ENCODE measurements around the gene CTTNBP2.

Gene CTTNBP2

DNA sequence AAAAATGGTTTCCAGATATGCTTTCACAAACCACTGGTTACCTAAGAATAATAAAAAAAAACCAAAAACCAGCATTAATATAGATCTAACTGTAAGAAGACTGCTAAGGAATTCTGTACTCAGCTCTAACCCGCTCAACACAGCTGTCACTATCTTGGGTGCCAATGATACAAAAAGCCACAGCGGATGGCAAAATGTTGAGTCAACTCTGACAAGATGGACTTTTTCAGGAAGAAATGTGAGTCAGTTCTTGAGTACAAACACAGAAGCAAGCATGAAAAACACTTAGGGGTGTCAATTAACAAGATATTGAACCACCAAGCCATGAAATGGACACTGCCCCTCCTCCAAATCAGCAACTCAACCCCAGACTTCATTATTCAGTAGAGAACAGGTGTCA lies 55.0 kb downstream of the CTTNBP2 start:
- Histone ChIP-seq H3K36me3 (ENCODE audit: low read length) (no peaks in the 10 kb centered on the region), H4K20me1 (ENCODE audit: low read depth, low read length) (no peaks in the 10 kb centered on the region), H3K79me2 (ENCODE audit: insufficient read depth, low read length) (no peaks in the 10 kb centered on the region), H3K27ac (ENCODE audit: low read depth, low read length) (no peak overlapping the region), H3K27me3 (ENCODE audit: low read length) (no peaks in the 10 kb centered on the region), H3F3A (ENCODE audit: insufficient read depth) (no peaks in the 10 kb centered on the region), H3K9me3 (ENCODE audit: insufficient read depth, low read length) (no peaks in the 10 kb centered on the region), H3K4me3 (ENCODE audit: insufficient read depth, low read length, poor library complexity, severe bottlenecking) (no peak overlapping the region), H3K4me2 (ENCODE audit: low read depth, low read length, poor library complexity, severe bottlenecking) (no peak overlapping the region), H3K9me2 (replicated peaks; ENCODE audit: insufficient read depth, low read length) (no peaks in the 10 kb centered on the region; the same call in 1 of the 2 replicates), H3K9ac (ENCODE audit: low read length) (no peak overlapping the region), H2AFZ (ENCODE audit: low read depth, low read length, severe bottlenecking) (no peak overlapping the region)
- TF ChIP-seq, protein P1, sequence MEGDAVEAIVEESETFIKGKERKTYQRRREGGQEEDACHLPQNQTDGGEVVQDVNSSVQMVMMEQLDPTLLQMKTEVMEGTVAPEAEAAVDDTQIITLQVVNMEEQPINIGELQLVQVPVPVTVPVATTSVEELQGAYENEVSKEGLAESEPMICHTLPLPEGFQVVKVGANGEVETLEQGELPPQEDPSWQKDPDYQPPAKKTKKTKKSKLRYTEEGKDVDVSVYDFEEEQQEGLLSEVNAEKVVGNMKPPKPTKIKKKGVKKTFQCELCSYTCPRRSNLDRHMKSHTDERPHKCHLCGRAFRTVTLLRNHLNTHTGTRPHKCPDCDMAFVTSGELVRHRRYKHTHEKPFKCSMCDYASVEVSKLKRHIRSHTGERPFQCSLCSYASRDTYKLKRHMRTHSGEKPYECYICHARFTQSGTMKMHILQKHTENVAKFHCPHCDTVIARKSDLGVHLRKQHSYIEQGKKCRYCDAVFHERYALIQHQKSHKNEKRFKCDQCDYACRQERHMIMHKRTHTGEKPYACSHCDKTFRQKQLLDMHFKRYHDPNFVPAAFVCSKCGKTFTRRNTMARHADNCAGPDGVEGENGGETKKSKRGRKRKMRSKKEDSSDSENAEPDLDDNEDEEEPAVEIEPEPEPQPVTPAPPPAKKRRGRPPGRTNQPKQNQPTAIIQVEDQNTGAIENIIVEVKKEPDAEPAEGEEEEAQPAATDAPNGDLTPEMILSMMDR (IDR thresholded peaks at IDR 0.05; ENCODE audit: insufficient read depth, low read length, poor library complexity, severe bottlenecking), result no peak

DNA sequence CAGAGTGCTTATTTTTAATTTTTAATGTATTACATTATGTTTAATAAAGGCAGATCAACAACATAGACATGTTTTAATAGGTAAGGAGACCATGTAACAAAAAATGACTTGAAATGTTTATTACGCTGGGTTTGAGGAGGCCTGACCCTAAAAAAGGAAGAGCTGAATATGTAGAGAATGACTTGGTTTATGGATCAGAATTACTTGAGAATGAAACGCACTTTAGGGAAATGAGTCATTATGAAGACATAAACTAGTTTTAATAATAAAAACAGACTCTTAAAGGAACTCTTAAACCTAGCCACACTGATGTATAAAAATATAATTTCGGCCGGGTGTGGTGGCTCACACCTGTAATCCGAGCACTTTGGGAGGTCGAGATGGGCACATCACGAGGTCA lies 56.5 kb downstream of the CTTNBP2 start:
- Histone ChIP-seq H3K4me2 (ENCODE audit: low read depth, low read length, poor library complexity, severe bottlenecking) (no peak overlapping the region), H3K9me2 (replicated peaks; ENCODE audit: insufficient read depth, low read length) (no peaks in the 10 kb centered on the region; the same call in 1 of the 2 replicates), H3K4me3 (ENCODE audit: insufficient read depth, low read length, poor library complexity, severe bottlenecking) (no peak overlapping the region), H3K36me3 (ENCODE audit: low read length) (no peaks in the 10 kb centered on the region), H3K9ac (ENCODE audit: low read length) (no peak overlapping the region), H3K79me2 (ENCODE audit: insufficient read depth, low read length) (no peaks in the 10 kb centered on the region), H2AFZ (ENCODE audit: low read depth, low read length, severe bottlenecking) (no peak overlapping the region), H3F3A (ENCODE audit: insufficient read depth) (no peaks in the 10 kb centered on the region), H4K20me1 (ENCODE audit: low read depth, low read length) (no peaks in the 10 kb centered on the region), H3K27ac (ENCODE audit: low read depth, low read length) (no peak overlapping the region), H3K9me3 (ENCODE audit: insufficient read depth, low read length) (no peaks in the 10 kb centered on the region), H3K27me3 (ENCODE audit: low read length) (no peaks in the 10 kb centered on the region)
- no peak for TF ChIP-seq EZH2phosphoT487 (conservative IDR thresholded peaks at IDR 0.05; ENCODE audit: low read length)
- TF ChIP-seq, protein P1 (IDR thresholded peaks at IDR 0.05; ENCODE audit: insufficient read depth, low read length, poor library complexity, severe bottlenecking), result no peak

DNA sequence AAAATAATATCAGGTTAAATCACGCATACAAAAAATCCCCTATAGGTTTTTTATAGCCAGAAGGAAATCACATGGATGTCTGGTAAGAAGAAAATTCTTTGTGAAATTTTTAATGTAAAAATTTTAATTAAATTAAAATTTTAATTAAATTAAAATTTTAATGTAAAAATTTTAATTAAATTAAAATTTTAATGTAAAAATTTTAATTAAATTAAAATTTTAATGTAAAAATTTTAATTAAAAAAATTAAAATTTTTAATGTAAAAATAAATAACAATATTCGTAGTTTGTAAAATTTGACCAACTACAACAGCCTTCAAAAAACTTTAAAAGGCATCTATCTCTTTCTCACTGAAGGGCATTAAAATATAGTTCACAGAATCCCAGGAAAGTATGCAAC lies 61.5 kb downstream of the CTTNBP2 start:
- no peaks in the 10 kb centered on the region for H3K9me2 ChIP-seq (replicated peaks; ENCODE audit: insufficient read depth, low read length)
- no peaks in the 10 kb centered on the region for H3K27me3 ChIP-seq (ENCODE audit: low read length)
- no peak overlapping the region for H3K27ac ChIP-seq (ENCODE audit: low read depth, low read length)
- H3F3A ChIP-seq (ENCODE audit: insufficient read depth), result no peaks in the 10 kb centered on the region
- TF ChIP-seq, protein P1 (IDR thresholded peaks at IDR 0.05; ENCODE audit: insufficient read depth, low read length, poor library complexity, severe bottlenecking), result no peak
- no peak for TF ChIP-seq EZH2phosphoT487 (conservative IDR thresholded peaks at IDR 0.05; ENCODE audit: low read length)
- no peak overlapping the region for H3K4me3 ChIP-seq (ENCODE audit: insufficient read depth, low read length, poor library complexity, severe bottlenecking)
- H3K9me3 ChIP-seq (ENCODE audit: insufficient read depth, low read length), result no peaks in the 10 kb centered on the region
- no peak overlapping the region for H2AFZ ChIP-seq (ENCODE audit: low read depth, low read length, severe bottlenecking)
- no peaks in the 10 kb centered on the region for H4K20me1 ChIP-seq (ENCODE audit: low read depth, low read length)
- H3K79me2 ChIP-seq (ENCODE audit: insufficient read depth, low read length), result no peaks in the 10 kb centered on the region
- H3K36me3 ChIP-seq (ENCODE audit: low read length), result no peaks in the 10 kb centered on the region
- no peak overlapping the region for H3K4me2 ChIP-seq (ENCODE audit: low read depth, low read length, poor library complexity, severe bottlenecking)
- no peak overlapping the region for H3K9ac ChIP-seq (ENCODE audit: low read length)
